Measurements from ENCODE around the gene CCHCR1. TPM values are rescaled to one million over a fixed set of nuclear protein-coding genes. Genes with fewer than 3 reads are reported as not detected.

Gene CCHCR1
- total and polyA plus RNA-seq, 2 of the 13 experiments (the other 11 are each of a cell fraction or from before 2014, with no cell fraction given): 14.6 to 28.2 TPM

GRCh38 chr6:31197559-31198305, 40.1 kb upstream of the CCHCR1 start (continued):
- no peak for TF ChIP-seq ZNF414 (CRISPR knock-in tag; IDR thresholded peaks at IDR 0.05)
- TF ChIP-seq NFYB (CRISPR knock-in tag; IDR thresholded peaks at IDR 0.05): no peak
- no peak for TF ChIP-seq MAFF (IDR thresholded peaks at IDR 0.05; ENCODE audit: low read depth, low read length)
- TF ChIP-seq ATF7-NPFF (CRISPR knock-in tag; IDR thresholded peaks at IDR 0.05; ENCODE audit: low read depth): peak; percentile 89
- no peak for TF ChIP-seq ZNF260 (CRISPR knock-in tag; IDR thresholded peaks at IDR 0.05; ENCODE audit: borderline replicate concordance, low read depth)
- no peak for TF ChIP-seq MXD3 (CRISPR knock-in tag; IDR thresholded peaks at IDR 0.05)
- TF ChIP-seq PHF20 (CRISPR knock-in tag; IDR thresholded peaks at IDR 0.05): no peak
- TF ChIP-seq HCFC1 (IDR thresholded peaks at IDR 0.05; ENCODE audit: low read depth, low read length): no peak
- TF ChIP-seq RFXAP (CRISPR knock-in tag; IDR thresholded peaks at IDR 0.05; ENCODE audit: borderline replicate concordance): no peak; the same call in 1 of the 2 replicates
- peak; percentile 45; the same call in 1 of the 2 replicates for TF ChIP-seq TFAP4 (IDR thresholded peaks at IDR 0.05; ENCODE audit: borderline replicate concordance, low read depth)
- peak; percentile 16; the same call in 1 of the 2 replicates for TF ChIP-seq ZNF121 (CRISPR knock-in tag; IDR thresholded peaks at IDR 0.05)
- peak; percentile 24; the same call in 1 of the 2 replicates for TF ChIP-seq MED1 (CRISPR knock-in tag; IDR thresholded peaks at IDR 0.05)
- TF ChIP-seq PHF21A (CRISPR knock-in tag; IDR thresholded peaks at IDR 0.05): peak; percentile 73
- TF ChIP-seq LBX2 (CRISPR knock-in tag; IDR thresholded peaks at IDR 0.05; ENCODE audit: borderline replicate concordance): no peak
- no peak for TF ChIP-seq MTA3 (CRISPR knock-in tag; IDR thresholded peaks at IDR 0.05)
- TF ChIP-seq ZNF407 (CRISPR knock-in tag; IDR thresholded peaks at IDR 0.05; ENCODE audit: not compliant biosample characterization): no peak
- no peak for TF ChIP-seq ZNF782 (CRISPR knock-in tag; IDR thresholded peaks at IDR 0.05; ENCODE audit: borderline replicate concordance)
- TF ChIP-seq TCF12 (IDR thresholded peaks at IDR 0.05): no peak
- no peak for TF ChIP-seq TCF12 (CRISPR knock-in tag; IDR thresholded peaks at IDR 0.05)
- peak; percentile 58; the same call in 1 of the 2 replicates for TF ChIP-seq MXD4 (CRISPR knock-in tag; IDR thresholded peaks at IDR 0.05)

All from HepG2 (cell line).